ENCODE data around the gene MYO3B.
"Not testable (repeated sequence)": the region's sequence is repeated elsewhere in the genome, so short reads cannot be mapped to it uniquely, and the experiment has no call there.

The MYO3B gene

GRCh38 chr2:170248574-170249393 is 70.8 kb downstream of the MYO3B start:
- no peak for DNase-seq
- in situ Hi-C loops (cut with MboI; ENCODE audit: low pct_unique_long_range_greater_than_20kb, low sequenced_read_pairs), result loop anchor here (25.0 kb wide), 1 partner anchor 564 kb away; the partner anchor contains the start of gene GAD1

GRCh38 chr2:170249761-170250160 is 71.8 kb downstream of the MYO3B start:
- in situ Hi-C loops (cut with MboI; ENCODE audit: low pct_unique_long_range_greater_than_20kb, low sequenced_read_pairs), result loop anchor here (25.0 kb wide), 1 partner anchor 563 kb away; the partner anchor contains the start of gene GAD1
- no peak for DNase-seq

GRCh38 chr2:170250584-170250983 is 72.6 kb downstream of the MYO3B start:
- in situ Hi-C loops (cut with MboI; ENCODE audit: low pct_unique_long_range_greater_than_20kb, low sequenced_read_pairs), result no loop called here
- DNase-seq, result no peak

GRCh38 chr2:170252414-170252813 is 74.5 kb downstream of the MYO3B start:
- in situ Hi-C loops (cut with MboI; ENCODE audit: low pct_unique_long_range_greater_than_20kb, low sequenced_read_pairs), result no loop called here
- DNase-seq, result no peak

GRCh38 chr2:170253721-170254230 is 75.8 kb downstream of the MYO3B start:
- DNase-seq, result no peak
- in situ Hi-C loops (cut with MboI; ENCODE audit: low pct_unique_long_range_greater_than_20kb, low sequenced_read_pairs), result no loop called here

- no peak for DNase-seq
- in situ Hi-C loops (cut with MboI; ENCODE audit: low pct_unique_long_range_greater_than_20kb, low sequenced_read_pairs), result no loop called here
Observed at GRCh38 chr2:170254293-170254732, 76.4 kb downstream of the MYO3B start.

GRCh38 chr2:170255137-170255536 is 77.2 kb downstream of the MYO3B start:
- DNase-seq, result no peak
- in situ Hi-C loops (cut with MboI; ENCODE audit: low pct_unique_long_range_greater_than_20kb, low sequenced_read_pairs), result no loop called here

- in situ Hi-C loops (cut with MboI; ENCODE audit: low pct_unique_long_range_greater_than_20kb, low sequenced_read_pairs), result no loop called here
- DNase-seq, result no peak
Observed at GRCh38 chr2:170255971-170256370, 78.0 kb downstream of the MYO3B start.

- no peak for DNase-seq
- in situ Hi-C loops (cut with MboI; ENCODE audit: low pct_unique_long_range_greater_than_20kb, low sequenced_read_pairs), result no loop called here
Observed at GRCh38 chr2:170258382-170258781, 80.4 kb downstream of the MYO3B start.

- in situ Hi-C loops (cut with MboI; ENCODE audit: low pct_unique_long_range_greater_than_20kb, low sequenced_read_pairs), result no loop called here
- DNase-seq, result no peak
Observed at GRCh38 chr2:170260188-170260587, 82.2 kb downstream of the MYO3B start.

- DNase-seq, result no peak
- in situ Hi-C loops (cut with MboI; ENCODE audit: low pct_unique_long_range_greater_than_20kb, low sequenced_read_pairs), result no loop called here
Observed at GRCh38 chr2:170261566-170261965, 83.6 kb downstream of the MYO3B start.

- in situ Hi-C loops (cut with MboI; ENCODE audit: low pct_unique_long_range_greater_than_20kb, low sequenced_read_pairs), result no loop called here
- DNase-seq, result no peak
Observed at GRCh38 chr2:170262343-170262742, 84.4 kb downstream of the MYO3B start.

GRCh38 chr2:170262806-170263205 is 84.9 kb downstream of the MYO3B start:
- DNase-seq, result no peak
- in situ Hi-C loops (cut with MboI; ENCODE audit: low pct_unique_long_range_greater_than_20kb, low sequenced_read_pairs), result no loop called here

GRCh38 chr2:170263728-170264521 is 86.0 kb downstream of the MYO3B start:
- in situ Hi-C loops (cut with MboI; ENCODE audit: low pct_unique_long_range_greater_than_20kb, low sequenced_read_pairs), result not testable (repeated sequence)
- peak; percentile 62 for DNase-seq

GRCh38 chr2:170264522-170264860 is 86.5 kb downstream of the MYO3B start:
- in situ Hi-C loops (cut with MboI; ENCODE audit: low pct_unique_long_range_greater_than_20kb, low sequenced_read_pairs), result no loop called here
- DNase-seq, result no peak

GRCh38 chr2:170264865-170265264 is 86.9 kb downstream of the MYO3B start:
- no peak for DNase-seq
- in situ Hi-C loops (cut with MboI; ENCODE audit: low pct_unique_long_range_greater_than_20kb, low sequenced_read_pairs), result no loop called here

GRCh38 chr2:170265321-170265720 is 87.4 kb downstream of the MYO3B start:
- in situ Hi-C loops (cut with MboI; ENCODE audit: low pct_unique_long_range_greater_than_20kb, low sequenced_read_pairs), result no loop called here
- no peak for DNase-seq

- in situ Hi-C loops (cut with MboI; ENCODE audit: low pct_unique_long_range_greater_than_20kb, low sequenced_read_pairs), result no loop called here
- DNase-seq, result no peak
Observed at GRCh38 chr2:170266358-170266757, 88.4 kb downstream of the MYO3B start.

- in situ Hi-C loops (cut with MboI; ENCODE audit: low pct_unique_long_range_greater_than_20kb, low sequenced_read_pairs), result no loop called here
- no peak for DNase-seq
Observed at GRCh38 chr2:170267071-170267470, 89.1 kb downstream of the MYO3B start.

GRCh38 chr2:170270278-170270864 is 92.4 kb downstream of the MYO3B start:
- no peak for DNase-seq
- in situ Hi-C loops (cut with MboI; ENCODE audit: low pct_unique_long_range_greater_than_20kb, low sequenced_read_pairs), result no loop called here

All from KBM-7 (cell line).